Neural progenitor cell (in vitro differentiated cells): ENCODE data around the gene ZFP3. TPM values are rescaled to one million over a fixed set of nuclear protein-coding genes. Genes with fewer than 3 reads are reported as not detected.
"Not testable (repeated sequence)": the region's sequence is repeated elsewhere in the genome, so short reads cannot be mapped to it uniquely, and the experiment has no call there.

Experiments used
- DNase-seq: peaks from one replicate; pipeline ENCODE4 v3.0.0-alpha.2; 2016; ENCODE audit warnings: low spot score
- H2AFZ ChIP-seq: fragments of 200-600 bp; sonication (generic); replicated peaks from 2 replicates; pipeline ENCODE4 v1.6.1; 2016; ENCODE audit warnings: antibody characterized with exemption
- H3F3A ChIP-seq: fragments of 200-600 bp; sonication (generic); 2 replicates; pipeline ENCODE4 v1.6.1; 2016; ENCODE audit warnings: antibody characterized with exemption, low read depth
- H3K27ac ChIP-seq: fragments of 200-600 bp; sonication (generic); 2 replicates; pipeline ENCODE4 v1.5.1; 2016; ENCODE audit warnings: mild to moderate bottlenecking
- H3K27me3 ChIP-seq: fragments of 200-600 bp; sonication (generic); 2 replicates; pipeline ENCODE4 v1.6.1; 2016; ENCODE audit warnings: mild to moderate bottlenecking, moderate library complexity
- H3K36me3 ChIP-seq: fragments of 200-600 bp; sonication (generic); 2 replicates; pipeline ENCODE4 v1.5.1; 2016
- H3K4me1 ChIP-seq: fragments of 200-600 bp; sonication (generic); 2 replicates; pipeline ENCODE4 v1.6.1; 2016; ENCODE audit warnings: mixed run types
- H3K4me2 ChIP-seq: fragments of 200-600 bp; sonication (generic); 2 replicates; pipeline ENCODE4 v1.6.1; 2016
- H3K4me3 ChIP-seq: fragments of 200-600 bp; sonication (generic); 2 replicates; pipeline ENCODE4 v1.5.1; 2016
- H3K79me2 ChIP-seq: fragments of 200-600 bp; sonication (generic); 2 replicates; pipeline ENCODE4 v1.6.1; 2016; ENCODE audit warnings: low read depth
- H3K9ac ChIP-seq: fragments of 200-600 bp; sonication (generic); 2 replicates; pipeline ENCODE4 v1.6.1; 2016
- H3K9me3 ChIP-seq: fragments of 200-600 bp; sonication (generic); 2 replicates; pipeline ENCODE4 v1.5.1; 2016; ENCODE audit warnings: low read depth
- H4K20me1 ChIP-seq: fragments of 200-600 bp; sonication (generic); 2 replicates; pipeline ENCODE4 v1.6.1; 2016; ENCODE audit warnings: low read depth
- H3K27ac Mint-ChIP-seq: 3 replicates; pipeline ENCODE4 v1.8.0; 2021; ENCODE audit warnings: mixed read lengths
- H3K27me3 Mint-ChIP-seq: 2 replicates; pipeline ENCODE4 v1.8.0; 2022; ENCODE audit warnings: low read depth, mild to moderate bottlenecking, inconsistent platforms, moderate library complexity, mixed read lengths; ENCODE audit not compliant: insufficient read depth
- H3K36me3 Mint-ChIP-seq: 3 replicates; pipeline ENCODE4 v1.8.0; 2021; ENCODE audit warnings: mixed read lengths
- H3K4me1 Mint-ChIP-seq: 3 replicates; pipeline ENCODE4 v1.8.0; 2021; ENCODE audit warnings: mixed read lengths
- H3K4me3 Mint-ChIP-seq: 3 replicates; pipeline ENCODE4 v1.8.0; 2021; ENCODE audit warnings: mild to moderate bottlenecking, moderate library complexity, mixed read lengths
- H3K9me3 Mint-ChIP-seq: 3 replicates; pipeline ENCODE4 v1.8.0; 2020; ENCODE audit warnings: mixed read lengths
- CTCF ChIP-seq: fragments of 200-600 bp; sonication (generic); IDR thresholded peaks from 2 replicates; pipeline ENCODE4 v1.5.1; 2017; ENCODE audit warnings: antibody characterized with exemption, mild to moderate bottlenecking
- EZH2 ChIP-seq: fragments of 200-600 bp; sonication (generic); IDR thresholded peaks from 2 replicates; pipeline ENCODE4 v1.6.1; 2017; ENCODE audit warnings: antibody characterized with exemption, mild to moderate bottlenecking, moderate library complexity
- EZH2phosphoT487 ChIP-seq: fragments of 200-600 bp; sonication (generic); IDR thresholded peaks from 2 replicates; pipeline ENCODE4 v1.6.1; 2017; ENCODE audit warnings: antibody characterized with exemption
- total RNA-seq: library from RNA; depleted of rRNA; stranded (reverse); fragments of >200 nt; gene quantifications from 2 replicates; pipeline ENCODE4 v1.2.3, GENCODE V29; 2015; ENCODE audit warnings: low replicate concordance

The ZFP3 gene
- total RNA-seq, 1 donor from 2014 or later = 0.34 TPM

- TF ChIP-seq EZH2 = no peak
- TF ChIP-seq CTCF = no peak
- TF ChIP-seq EZH2phosphoT487 = no peak
- H3K79me2 ChIP-seq = no peaks in the 10 kb centered on the region
- no peaks in the 10 kb centered on the region for H3K36me3 Mint-ChIP-seq
- peaks cover 9% of the 10 kb centered on the region for H3K27me3 Mint-ChIP-seq
- H3K9me3 ChIP-seq = no peaks in the 10 kb centered on the region
- H3K9ac ChIP-seq = no peak overlapping the region
- no peak overlapping the region for H3K27ac Mint-ChIP-seq
- H3K4me1 ChIP-seq = no peaks in the 10 kb centered on the region
- no peak overlapping the region for H3K27ac ChIP-seq
- no peaks in the 10 kb centered on the region for H3K36me3 ChIP-seq
- H4K20me1 ChIP-seq = no peaks in the 10 kb centered on the region
- H3K9me3 Mint-ChIP-seq = peaks cover 2% of the 10 kb centered on the region
- no peaks in the 10 kb centered on the region for H3F3A ChIP-seq
- no peak for DNase-seq
- H3K27me3 ChIP-seq = peaks cover under 1% of the 10 kb centered on the region
- H3K4me1 Mint-ChIP-seq = no peaks in the 10 kb centered on the region
- H2AFZ ChIP-seq = no peak overlapping the region
- no peak overlapping the region for H3K4me3 Mint-ChIP-seq
- H3K4me2 ChIP-seq = no peak overlapping the region
- H3K4me3 ChIP-seq = no peak overlapping the region
Measured at GRCh38 chr17:5128905-5129535, 50.8 kb downstream of the ZFP3 start.

GRCh38 chr17:5129770-5130169, 51.5 kb downstream of the ZFP3 start:
- H3K36me3 ChIP-seq, H3K4me1 Mint-ChIP-seq, H3F3A ChIP-seq, H3K27ac Mint-ChIP-seq, H3K4me3 ChIP-seq, H3K9ac ChIP-seq, H3K27me3 ChIP-seq, H3K27me3 Mint-ChIP-seq, H3K36me3 Mint-ChIP-seq, H3K79me2 ChIP-seq, H3K4me3 Mint-ChIP-seq, H3K9me3 ChIP-seq, H3K4me1 ChIP-seq, H4K20me1 ChIP-seq, H3K9me3 Mint-ChIP-seq, H3K4me2 ChIP-seq, H2AFZ ChIP-seq, H3K27ac ChIP-seq, DNase-seq: not testable (repeated sequence)

- not testable (repeated sequence) for H3K4me1 ChIP-seq, H3K36me3 Mint-ChIP-seq, H3K79me2 ChIP-seq, H3K27me3 ChIP-seq, H3K36me3 ChIP-seq, H3K27ac ChIP-seq, H3K4me2 ChIP-seq, H2AFZ ChIP-seq, H3K9me3 Mint-ChIP-seq, H4K20me1 ChIP-seq, H3F3A ChIP-seq, H3K9ac ChIP-seq, DNase-seq, H3K9me3 ChIP-seq, H3K27ac Mint-ChIP-seq, H3K4me3 ChIP-seq, H3K4me3 Mint-ChIP-seq, H3K4me1 Mint-ChIP-seq, H3K27me3 Mint-ChIP-seq
Measured at GRCh38 chr17:5130261-5130660, 52.0 kb downstream of the ZFP3 start.

GRCh38 chr17:5130687-5131086, 52.4 kb downstream of the ZFP3 start:
- not testable (repeated sequence) for H3K4me3 Mint-ChIP-seq, H3K79me2 ChIP-seq, H4K20me1 ChIP-seq, H3K36me3 ChIP-seq, H3K4me1 ChIP-seq, H2AFZ ChIP-seq, H3K27ac Mint-ChIP-seq, H3K4me2 ChIP-seq, H3K36me3 Mint-ChIP-seq, H3K27me3 Mint-ChIP-seq, DNase-seq, H3K9ac ChIP-seq, H3K9me3 Mint-ChIP-seq, H3K27me3 ChIP-seq, H3K9me3 ChIP-seq, H3K4me1 Mint-ChIP-seq, H3K27ac ChIP-seq, H3F3A ChIP-seq, H3K4me3 ChIP-seq

- no peaks in the 10 kb centered on the region for H4K20me1 ChIP-seq
- H3K27me3 Mint-ChIP-seq = peaks cover 3% of the 10 kb centered on the region
- TF ChIP-seq EZH2phosphoT487 = no peak
- no peak for TF ChIP-seq CTCF
- TF ChIP-seq EZH2 = no peak
- no peaks in the 10 kb centered on the region for H3K27me3 ChIP-seq
- no peaks in the 10 kb centered on the region for H3K36me3 ChIP-seq
- no peaks in the 10 kb centered on the region for H3F3A ChIP-seq
- peaks cover 2% of the 10 kb centered on the region for H3K9me3 Mint-ChIP-seq
- no peak overlapping the region for H3K27ac ChIP-seq
- H3K79me2 ChIP-seq = no peaks in the 10 kb centered on the region
- H3K4me1 ChIP-seq = no peaks in the 10 kb centered on the region
- DNase-seq = no peak
- no peak overlapping the region for H3K9ac ChIP-seq
- no peak overlapping the region for H3K27ac Mint-ChIP-seq
- no peaks in the 10 kb centered on the region for H3K9me3 ChIP-seq
- H3K36me3 Mint-ChIP-seq = no peaks in the 10 kb centered on the region
- no peak overlapping the region for H3K4me3 Mint-ChIP-seq
- no peak overlapping the region for H2AFZ ChIP-seq
- no peaks in the 10 kb centered on the region for H3K4me1 Mint-ChIP-seq
- H3K4me3 ChIP-seq = no peak overlapping the region
- H3K4me2 ChIP-seq = no peak overlapping the region
Measured at GRCh38 chr17:5131146-5131715, 53.0 kb downstream of the ZFP3 start.

GRCh38 chr17:5131799-5132502, 53.7 kb downstream of the ZFP3 start:
- H4K20me1 ChIP-seq, H3K79me2 ChIP-seq, H3K36me3 ChIP-seq, H3F3A ChIP-seq, H3K4me1 ChIP-seq, H3K9me3 Mint-ChIP-seq, H3K9ac ChIP-seq, H3K27me3 Mint-ChIP-seq, H3K36me3 Mint-ChIP-seq, H3K27ac Mint-ChIP-seq, H3K27me3 ChIP-seq, H3K4me2 ChIP-seq, H3K9me3 ChIP-seq, DNase-seq, H3K4me1 Mint-ChIP-seq, H3K4me3 ChIP-seq, H3K27ac ChIP-seq, H2AFZ ChIP-seq: not testable (repeated sequence)
- H3K4me3 Mint-ChIP-seq = peak overlapping the region; percentile 15
